Natural killer cell treated with Interleukin-12 subunit alpha and Interleukin-12 subunit beta and Interleukin-15 and Interleukin-18, amount 100 ng/mL, for 72 hours (primary cell): Measurements from ENCODE around the gene PAX8. TPM values are rescaled to one million over a fixed set of nuclear protein-coding genes. Genes with fewer than 3 reads are reported as not detected.

Source experiments
- ATAC-seq, 2 donors: fragments of 150-1000 bp; cut with Tn5 transposase in 1 of 2; sonication (Bioruptor Pico), chemical (Tn5 transposase) in 1 of 2; 2 replicates each; pipeline ENCODE4 v1.10.0; 2021
- DNase-seq: peaks from one replicate; pipeline ENCODE4 v3.0.0; 2022; ENCODE audit warnings: low spot score
- H3K27ac Mint-ChIP-seq, 2 donors: 1 replicate in 1 of 2; 2 replicates in 1 of 2; pipeline ENCODE4 v1.8.0; 2022; ENCODE audit warnings: mixed read lengths in 2 of 2, mild to moderate bottlenecking in 1 of 2, moderate library complexity in 1 of 2
- H3K27me3 Mint-ChIP-seq, 2 donors: 1 replicate in 1 of 2; 2 replicates in 1 of 2; pipeline ENCODE4 v1.8.0; 2022; ENCODE audit warnings: mixed read lengths in 2 of 2
- H3K36me3 Mint-ChIP-seq: one replicate; pipeline ENCODE4 v1.8.0; 2022; ENCODE audit warnings: mixed read lengths
- H3K4me1 Mint-ChIP-seq, 2 donors: 1 replicate in 1 of 2; 2 replicates in 1 of 2; pipeline ENCODE4 v1.8.0; 2022; ENCODE audit warnings: low read depth in 2 of 2, mixed read lengths in 2 of 2, mild to moderate bottlenecking in 1 of 2
- H3K4me3 Mint-ChIP-seq: one replicate; pipeline ENCODE4 v1.8.0; 2022; ENCODE audit warnings: mixed read lengths
- H3K9me3 Mint-ChIP-seq: 2 replicates; pipeline ENCODE4 v1.8.0; 2022; ENCODE audit warnings: mixed read lengths
- total RNA-seq, 2 donors: library from RNA; stranded (reverse); gene quantifications; one replicate each; pipeline ENCODE4 v1.2.3, GENCODE V29; 2022

Gene PAX8
- total RNA-seq, 2 donors from 2014 or later, result 0.64 to 1.8 TPM

- no peak overlapping the region for H3K27ac Mint-ChIP-seq
- no peak for ATAC-seq
These were observed 9.9 kb downstream of the PAX8 start for GRCh38 chr2:113268621-113269360.

DNA sequence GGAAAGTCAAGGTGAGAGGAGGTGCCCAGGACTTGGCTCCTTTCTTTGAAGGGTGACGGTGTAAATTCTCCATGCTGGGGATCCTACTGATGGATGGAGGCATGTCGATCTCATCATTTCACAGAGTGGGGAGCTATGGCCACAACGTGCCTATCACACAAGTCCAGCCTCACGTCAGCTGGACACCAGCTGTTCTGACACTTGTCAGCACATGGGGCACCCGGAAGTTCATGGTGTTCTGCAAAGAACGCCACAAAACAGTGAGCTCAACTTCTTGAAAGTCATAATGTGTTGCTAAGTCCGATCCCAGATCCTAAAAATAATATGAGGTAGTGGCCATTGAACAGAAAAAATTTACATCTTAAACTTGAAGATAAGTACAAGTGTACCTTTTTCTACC, 12.3 kb downstream of the PAX8 start:
- Mint-ChIP-seq H3K9me3 (no peaks in the 10 kb centered on the region), H3K27ac (no peak overlapping the region), H3K4me3 (no peak overlapping the region), H3K27me3 (peaks cover 0 to under 1% of the 10 kb centered on the region in 2 donors), H3K4me1 (no peaks in the 10 kb centered on the region), H3K36me3 (no peaks in the 10 kb centered on the region)
- ATAC-seq (no peak), DNase-seq (no peak)

More at GRCh38 chr2:113268621-113269360, 9.9 kb downstream of the PAX8 start:
- H3K4me3 Mint-ChIP-seq, result no peak overlapping the region
- no peaks in the 10 kb centered on the region for H3K36me3 Mint-ChIP-seq
- H3K27me3 Mint-ChIP-seq, result peaks cover 4 to 14% of the 10 kb centered on the region in 2 donors
- H3K4me1 Mint-ChIP-seq, result no peaks in the 10 kb centered on the region
- DNase-seq, result no peak
- H3K9me3 Mint-ChIP-seq, result no peaks in the 10 kb centered on the region

GRCh38 chr2:113264713-113265403, 13.9 kb downstream of the PAX8 start:
- no peaks in the 10 kb centered on the region for H3K9me3 Mint-ChIP-seq
- DNase-seq, result no peak
- H3K27me3 Mint-ChIP-seq, result no peaks in the 10 kb centered on the region
- peaks cover 0 to 7% of the 10 kb centered on the region in 2 donors for H3K4me1 Mint-ChIP-seq
- no peaks in the 10 kb centered on the region for H3K36me3 Mint-ChIP-seq
- H3K4me3 Mint-ChIP-seq, result no peak overlapping the region
- ATAC-seq, result no peak
- no peak overlapping the region for H3K27ac Mint-ChIP-seq

GRCh38 chr2:113263546-113263945, 15.2 kb downstream of the PAX8 start:
- no peak overlapping the region for H3K4me3 Mint-ChIP-seq
- no peaks in the 10 kb centered on the region for H3K36me3 Mint-ChIP-seq

GRCh38 chr2:113260991-113261390, 17.7 kb downstream of the PAX8 start:
- no peaks in the 10 kb centered on the region for H3K9me3 Mint-ChIP-seq
- H3K27me3 Mint-ChIP-seq, result no peaks in the 10 kb centered on the region
- DNase-seq (no peak), ATAC-seq (no peak)
- H3K4me3 Mint-ChIP-seq, result no peak overlapping the region
- no peaks in the 10 kb centered on the region for H3K36me3 Mint-ChIP-seq
- H3K27ac Mint-ChIP-seq, result no peak overlapping the region
- H3K4me1 Mint-ChIP-seq, result peaks cover 0 to 7% of the 10 kb centered on the region in 2 donors

More at GRCh38 chr2:113263546-113263945, 15.2 kb downstream of the PAX8 start:
- Mint-ChIP-seq H3K27ac (no peak overlapping the region), H3K4me1 (peaks cover 0 to 7% of the 10 kb centered on the region in 2 donors), H3K9me3 (no peaks in the 10 kb centered on the region), H3K27me3 (no peaks in the 10 kb centered on the region)
- no peak for DNase-seq
- ATAC-seq, result no peak

DNA sequence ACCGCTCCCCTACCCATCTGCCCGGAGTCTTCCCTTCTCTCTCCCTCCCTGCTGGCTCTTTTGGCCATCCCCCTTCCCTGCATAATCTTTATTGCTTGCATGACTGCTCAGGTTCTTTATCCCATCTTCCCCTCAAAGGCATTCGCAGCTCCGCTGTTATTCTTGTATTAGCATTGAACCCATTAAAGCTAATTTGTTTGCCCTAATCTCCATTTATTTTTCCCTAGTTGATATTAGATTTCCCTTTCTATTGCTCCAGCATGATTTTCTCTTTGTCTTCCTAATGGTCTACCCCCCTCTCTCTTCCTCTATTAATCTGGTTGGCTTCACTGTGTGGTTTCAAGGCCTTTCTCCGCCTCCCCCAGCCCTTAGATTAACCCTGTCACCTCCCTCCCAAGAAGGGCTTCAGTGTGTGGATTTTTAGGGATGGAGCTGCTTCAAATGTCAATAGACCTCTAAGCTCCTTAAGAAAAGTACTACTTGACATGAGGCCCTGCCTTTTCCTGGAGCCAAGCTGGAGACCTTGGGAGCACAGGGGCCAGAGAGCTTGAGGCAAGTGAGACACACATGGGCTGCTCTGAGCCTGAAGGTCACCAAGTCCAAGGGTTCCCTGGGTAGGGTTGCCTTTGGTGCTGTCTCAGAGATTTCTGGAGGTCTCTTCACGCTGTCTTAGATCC, 20.1 kb downstream of the PAX8 start:
- H3K27ac Mint-ChIP-seq, result no peak overlapping the region
- H3K4me3 Mint-ChIP-seq, result no peak overlapping the region
- peaks cover 0 to 2% of the 10 kb centered on the region in 2 donors for H3K27me3 Mint-ChIP-seq
- H3K4me1 Mint-ChIP-seq, result peaks cover 2 to 11% of the 10 kb centered on the region in 2 donors
- H3K36me3 Mint-ChIP-seq, result no peaks in the 10 kb centered on the region
- DNase-seq, result no peak
- H3K9me3 Mint-ChIP-seq, result no peaks in the 10 kb centered on the region
- no peak for ATAC-seq

DNA sequence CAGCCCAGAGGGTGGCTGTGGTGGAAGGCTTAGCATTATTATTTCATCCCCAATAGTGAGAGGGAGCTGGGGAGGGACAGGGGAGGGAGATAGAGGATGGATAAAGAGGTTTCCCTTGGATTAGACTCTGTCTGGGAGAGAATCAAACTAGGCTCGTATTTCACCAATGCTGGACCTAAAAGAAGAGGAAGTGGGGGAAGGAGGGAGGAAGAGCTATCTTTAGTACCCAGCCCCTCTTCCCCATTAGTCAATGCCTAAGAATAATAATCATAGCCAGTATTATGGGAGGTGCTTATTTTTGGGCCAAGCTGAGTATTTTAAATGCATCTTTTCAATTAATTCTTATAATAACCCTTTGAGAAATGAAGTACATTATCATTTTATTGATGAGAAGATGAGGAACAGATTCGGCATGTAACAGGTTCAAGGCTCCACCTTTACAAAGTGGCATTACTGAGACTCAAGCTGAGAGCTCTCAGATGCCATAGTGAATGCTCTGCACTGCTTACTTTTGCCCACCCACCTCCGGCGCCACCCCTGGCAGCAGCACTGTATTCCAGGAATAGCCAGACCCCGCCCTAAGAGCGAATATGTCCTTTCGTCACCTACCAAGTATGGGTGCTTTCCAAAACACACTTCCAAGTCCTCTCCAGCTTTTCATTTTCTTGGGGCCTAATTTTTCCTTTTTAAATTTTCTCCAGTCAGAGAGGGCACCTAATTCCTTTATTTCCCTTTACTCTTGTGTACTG, 21.0 kb downstream of the PAX8 start:
- DNase-seq (no peak), ATAC-seq (no peak)
- Mint-ChIP-seq H3K36me3 (no peaks in the 10 kb centered on the region), H3K4me1 (peaks cover 11 to 21% of the 10 kb centered on the region in 2 donors), H3K9me3 (no peaks in the 10 kb centered on the region), H3K27ac (no peak overlapping the region), H3K27me3 (peaks cover 0 to 2% of the 10 kb centered on the region in 2 donors), H3K4me3 (no peak overlapping the region)

GRCh38 chr2:113255140-113256070, 23.3 kb downstream of the PAX8 start:
- no peak overlapping the region for H3K27ac Mint-ChIP-seq
- no peak overlapping the region for H3K4me3 Mint-ChIP-seq

DNA sequence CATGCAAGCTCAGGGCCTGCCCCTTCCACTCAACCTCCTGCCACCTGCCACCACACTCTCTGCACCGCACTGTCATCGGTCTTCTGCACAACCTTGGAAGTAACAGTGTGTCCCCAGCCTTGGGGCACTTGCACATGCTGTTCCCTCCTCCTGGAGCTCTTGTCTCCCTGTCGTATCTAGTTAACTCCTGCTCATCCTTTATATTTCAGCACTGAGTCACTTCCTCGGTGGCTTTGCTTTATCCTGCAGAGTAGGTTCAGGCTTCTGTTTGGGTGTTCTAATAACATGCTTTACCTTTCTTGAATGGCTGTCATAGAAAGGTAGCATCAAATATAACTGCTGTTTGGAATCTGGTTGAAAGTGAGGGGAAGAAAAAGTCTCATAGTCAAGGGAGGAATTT, 25.3 kb downstream of the PAX8 start:
- Mint-ChIP-seq H3K4me1 (peaks cover 33 to 42% of the 10 kb centered on the region in 2 donors), H3K27ac (peak overlapping the region in 1 of 2 donors; percentile 69), H3K27me3 (peaks cover 0 to 2% of the 10 kb centered on the region in 2 donors), H3K4me3 (peak overlapping the region; percentile 35), H3K36me3 (no peaks in the 10 kb centered on the region), H3K9me3 (no peaks in the 10 kb centered on the region)
- no peak for ATAC-seq
- DNase-seq, result no peak

More at GRCh38 chr2:113255140-113256070, 23.3 kb downstream of the PAX8 start:
- no peaks in the 10 kb centered on the region for H3K36me3 Mint-ChIP-seq
- DNase-seq (no peak), ATAC-seq (no peak)
- H3K9me3 Mint-ChIP-seq, result no peaks in the 10 kb centered on the region
- H3K27me3 Mint-ChIP-seq, result peaks cover 0 to 2% of the 10 kb centered on the region in 2 donors
- H3K4me1 Mint-ChIP-seq, result peaks cover 34 to 36% of the 10 kb centered on the region in 2 donors

DNA sequence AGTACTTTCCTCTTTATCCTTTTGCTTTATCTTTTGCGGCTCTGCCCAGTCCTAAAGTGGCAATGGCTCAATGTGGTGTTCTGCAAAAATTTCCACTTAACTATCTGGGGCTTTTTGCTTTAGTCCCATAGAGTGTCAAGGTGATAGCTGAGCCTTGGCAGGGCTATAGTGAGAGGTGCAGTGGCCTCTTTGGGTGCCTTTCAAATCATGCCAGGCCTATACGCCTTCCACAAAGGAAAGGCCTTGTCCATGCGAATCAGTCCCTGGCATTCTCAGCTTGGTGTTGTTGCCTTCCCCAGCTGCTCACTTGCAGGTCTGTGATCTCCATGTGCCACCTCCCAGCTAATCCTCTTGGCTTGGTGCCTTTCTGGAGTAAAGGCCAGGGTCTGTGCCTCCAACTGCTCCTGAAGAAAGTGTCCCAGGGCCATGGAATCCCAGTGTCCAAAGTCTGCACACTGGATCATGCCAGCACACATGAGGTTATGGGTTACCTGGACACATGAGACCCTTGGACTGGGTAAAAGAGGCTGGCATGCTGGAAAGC, 26.6 kb downstream of the PAX8 start:
- H3K27me3 Mint-ChIP-seq, result peaks cover 0 to 2% of the 10 kb centered on the region in 2 donors
- peak overlapping the region; percentile 68 to 69 for H3K27ac Mint-ChIP-seq
- H3K9me3 Mint-ChIP-seq, result no peaks in the 10 kb centered on the region
- ATAC-seq (no peak), DNase-seq (no peak)
- H3K36me3 Mint-ChIP-seq, result no peaks in the 10 kb centered on the region
- peaks cover 35 to 42% of the 10 kb centered on the region in 2 donors for H3K4me1 Mint-ChIP-seq
- H3K4me3 Mint-ChIP-seq, result peak overlapping the region; percentile 35

DNA sequence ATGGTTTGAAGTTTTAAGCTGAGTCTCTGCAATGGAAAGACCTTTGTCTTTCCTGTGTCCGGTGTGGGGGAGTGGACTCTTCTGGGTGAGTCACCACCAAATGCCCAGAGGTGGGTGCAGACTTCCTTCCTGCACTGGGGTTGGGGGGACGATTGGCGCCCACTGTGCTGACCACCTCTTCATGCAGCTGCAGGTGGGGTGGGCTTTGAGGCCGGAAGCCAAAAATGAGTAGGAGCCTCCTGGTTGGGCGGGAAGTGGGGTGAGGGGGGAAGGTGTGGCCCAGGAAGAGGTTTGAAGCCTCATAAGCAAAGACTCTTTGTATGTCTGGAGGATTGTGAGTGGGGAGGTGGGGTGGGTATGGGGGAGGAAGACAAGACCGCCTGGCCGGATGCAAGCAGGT, 27.6 kb downstream of the PAX8 start:
- Mint-ChIP-seq H3K36me3 (no peaks in the 10 kb centered on the region), H3K4me1 (peaks cover 35 to 42% of the 10 kb centered on the region in 2 donors), H3K4me3 (peak overlapping the region; percentile 35), H3K9me3 (no peaks in the 10 kb centered on the region), H3K27me3 (peaks cover 0 to 2% of the 10 kb centered on the region in 2 donors), H3K27ac (peak overlapping the region; percentile 68 to 69)
- ATAC-seq (peak; percentile 69 to 76), DNase-seq (no peak)

- no peaks in the 10 kb centered on the region for H3K27me3 Mint-ChIP-seq
- H3K27ac Mint-ChIP-seq, result peak overlapping the region; percentile 68 to 69
- no peaks in the 10 kb centered on the region for H3K36me3 Mint-ChIP-seq
- H3K4me3 Mint-ChIP-seq, result no peak overlapping the region
- H3K9me3 Mint-ChIP-seq, result no peaks in the 10 kb centered on the region
- H3K4me1 Mint-ChIP-seq, result peaks cover 33 to 42% of the 10 kb centered on the region in 2 donors
- DNase-seq (peak; percentile 77), ATAC-seq (peak; percentile 68 to 75)
These were observed 29.5 kb downstream of the PAX8 start for GRCh38 chr2:113248997-113249770.
